HepG2 (cell line): ENCODE results near the gene CEMP1. TPM values are rescaled to one million over a fixed set of nuclear protein-coding genes. Genes with fewer than 3 reads are reported as not detected.

Experiments used
- ATF7-NPFF ChIP-seq: sonication (generic); formaldehyde crosslinking; IDR thresholded peaks from 2 replicates; pipeline ENCODE4 v1.8.1; 2023; ENCODE audit warnings: mild to moderate bottlenecking, low read depth, missing genetic modification reagents, moderate library complexity
- CREB1 ChIP-seq, 2 experiments: fragments of 450-650 bp in 1 of 2; IDR thresholded peaks; 2 replicates each; pipeline ENCODE4 v1.6.1; 2016 to 2017; ENCODE audit warnings: control low read depth in 1 of 2, mild to moderate bottlenecking in 1 of 2, missing compliant biosample characterization in 1 of 2, missing genetic modification characterization in 1 of 2
- ELF1 ChIP-seq: sonication (generic); formaldehyde crosslinking; IDR thresholded peaks from 2 replicates; pipeline ENCODE4 v1.4.0; 2020; ENCODE audit warnings: missing genetic modification reagents
- FOXC1 ChIP-seq: sonication (generic); formaldehyde crosslinking; IDR thresholded peaks from 2 replicates; pipeline ENCODE4 v1.8.0; 2022; ENCODE audit warnings: mild to moderate bottlenecking, missing genetic modification reagents, borderline replicate concordance
- IKZF5 ChIP-seq: IDR thresholded peaks from 2 replicates; pipeline ENCODE4 v1.6.1; 2018; ENCODE audit warnings: missing genetic modification reagents, mild to moderate bottlenecking, missing compliant biosample characterization
- JUN ChIP-seq: sonication (generic); formaldehyde crosslinking; IDR thresholded peaks from 2 replicates; pipeline ENCODE4 v1.4.0; 2020; ENCODE audit warnings: mild to moderate bottlenecking, missing genetic modification reagents
- MAFG ChIP-seq: sonication (generic); formaldehyde crosslinking; IDR thresholded peaks from 2 replicates; pipeline ENCODE4 v1.5.1; 2020; ENCODE audit warnings: mild to moderate bottlenecking, missing genetic modification reagents
- MBD4 ChIP-seq: IDR thresholded peaks from 2 replicates; pipeline ENCODE4 v1.6.1; 2012; ENCODE audit warnings: low read length, inconsistent platforms, borderline replicate concordance
- POLR2AphosphoS5 ChIP-seq: IDR thresholded peaks from 2 replicates; pipeline ENCODE4 v1.6.1; 2012; ENCODE audit warnings: low read depth, low read length
- REST ChIP-seq, 2 experiments: IDR thresholded peaks; 2 replicates each; pipeline ENCODE4 v1.6.1; 2011 to 2012; ENCODE audit warnings: low read length in 2 of 2, borderline replicate concordance in 1 of 2, low read depth in 1 of 2, mild to moderate bottlenecking in 1 of 2, moderate library complexity in 1 of 2
- SNAPC5 ChIP-seq: sonication (generic); formaldehyde crosslinking; IDR thresholded peaks from 2 replicates; pipeline ENCODE4 v1.8.1; 2023; ENCODE audit warnings: mild to moderate bottlenecking, missing genetic modification reagents, borderline replicate concordance
- TIGD3 ChIP-seq: sonication (generic); formaldehyde crosslinking; IDR thresholded peaks from 2 replicates; pipeline ENCODE4 v1.5.1; 2020; ENCODE audit warnings: mild to moderate bottlenecking, missing genetic modification reagents, borderline replicate concordance
- YY1 ChIP-seq: IDR thresholded peaks from 2 replicates; pipeline ENCODE4 v1.6.1; 2011; ENCODE audit warnings: low read length, low read depth, moderate library complexity, mild to moderate bottlenecking; ENCODE audit not compliant: insufficient read depth, insufficient replicate concordance
- ZKSCAN5 ChIP-seq: sonication (generic); formaldehyde crosslinking; IDR thresholded peaks from 2 replicates; pipeline ENCODE4 v1.5.1; 2020; ENCODE audit warnings: mild to moderate bottlenecking, missing genetic modification reagents
- ZNF225 ChIP-seq: sonication (generic); formaldehyde crosslinking; IDR thresholded peaks from 2 replicates; pipeline ENCODE4 v1.4.0; 2020; ENCODE audit warnings: mild to moderate bottlenecking, missing genetic modification reagents
- ZNF263 ChIP-seq: sonication (generic); formaldehyde crosslinking; IDR thresholded peaks from 2 replicates; pipeline ENCODE4 v1.4.0; 2020; ENCODE audit warnings: missing genetic modification reagents
- ZNF367 ChIP-seq: sonication (generic); formaldehyde crosslinking; IDR thresholded peaks from 2 replicates; pipeline ENCODE4 v1.4.0; 2020; ENCODE audit warnings: missing genetic modification reagents, borderline replicate concordance
- ZNF773 ChIP-seq: sonication (generic); formaldehyde crosslinking; IDR thresholded peaks from 2 replicates; pipeline ENCODE4 v1.4.0; 2020; ENCODE audit warnings: missing genetic modification reagents, borderline replicate concordance
- ZNF781 ChIP-seq: sonication (generic); formaldehyde crosslinking; IDR thresholded peaks from 2 replicates; pipeline ENCODE4 v1.5.1; 2020; ENCODE audit warnings: borderline replicate concordance, mild to moderate bottlenecking, missing genetic modification reagents; ENCODE audit errors: not compliant biosample characterization
- ZSCAN5A ChIP-seq: sonication (generic); formaldehyde crosslinking; IDR thresholded peaks from 2 replicates; pipeline ENCODE4 v1.8.0; 2022; ENCODE audit warnings: mild to moderate bottlenecking, missing genetic modification reagents, borderline replicate concordance
- polyA plus RNA-seq, 8 experiments: library from polyadenylated mRNA; depleted of rRNA in 3 of 8; stranded (reverse) in 7 of 8; unstranded in 1 of 8; fragments of >200 nt; fragmentation: Illumina TruSeq in 4 of 8; extraction: Trizol in 4 of 8; gene quantifications; 2 replicates each; pipeline versions ENCODE4 v1.2.1 to v1.2.3, GENCODE V29; 2011 to 2016; ENCODE audit warnings: low read depth in 4 of 8, missing spikeins in 1 of 8, mixed read lengths in 1 of 8; ENCODE audit not compliant: insufficient read depth in 1 of 8
- total RNA-seq, 5 experiments: library from RNA; depleted of rRNA; stranded (reverse); fragments of >200 nt; fragmentation: Illumina TruSeq; extraction: Trizol; gene quantifications; 2 replicates each; pipeline ENCODE4 v1.2.3, GENCODE V29; 2016; ENCODE audit warnings: low read depth in 1 of 5

Gene CEMP1
- total and polyA plus RNA-seq, 2 of the 13 experiments (the other 11 are each of a cell fraction or from before 2014, with no cell fraction given), result not detected

- peak; percentile 20; the same call in 1 of the 2 replicates for TF ChIP-seq ELF1 (CRISPR knock-in tag)
- no peak for TF ChIP-seq SNAPC5 (CRISPR knock-in tag)
- TF ChIP-seq JUN (CRISPR knock-in tag), result peak; percentile 73; the same call in 1 of the 2 replicates
- TF ChIP-seq ZNF781, result no peak
- TF ChIP-seq ZNF773 (CRISPR knock-in tag), result no peak
- 0 out of 4 replicates have a peak, but pooled peaks of 1 of the 2 experiments have one; percentile 28 for TF ChIP-seq REST (IDR thresholded peaks at IDR 0.05; ENCODE audit: borderline replicate concordance in 1 of 2, low read depth in 1 of 2, low read length in 2 of 2)
- TF ChIP-seq ATF7-NPFF, result no peak
- peak; percentile 80 for TF ChIP-seq FOXC1
- no peak for TF ChIP-seq MBD4
- no peak for TF ChIP-seq ZKSCAN5
- TF ChIP-seq ZSCAN5A (CRISPR knock-in tag), result peak; percentile 40; the same call in 1 of the 2 replicates
- TF ChIP-seq IKZF5 (CRISPR knock-in tag), result peak; percentile 76; the same call in 1 of the 2 replicates
- no peak for TF ChIP-seq ZNF367
- TF ChIP-seq ZNF263 (CRISPR knock-in tag), result peak; percentile 76
- peak; percentile 41 for TF ChIP-seq YY1
- TF ChIP-seq CREB1 (IDR thresholded peaks at IDR 0.05), result no peak
- peak; percentile 63 for TF ChIP-seq CREB1 (CRISPR knock-in tag; IDR thresholded peaks at IDR 0.05)
- TF ChIP-seq TIGD3 (CRISPR knock-in tag), result no peak
- no peak for TF ChIP-seq MAFG (CRISPR knock-in tag)
- no peak for TF ChIP-seq ZNF225 (CRISPR knock-in tag)
- TF ChIP-seq POLR2AphosphoS5, result peak; percentile 68
These were observed 6.8 kb downstream of the CEMP1 start (continued) for GRCh38 chr16:2524339-2524938.
